GM12878 (cell line): ENCODE results near the gene MRPL38. TPM values are rescaled to one million over a fixed set of nuclear protein-coding genes. Genes with fewer than 3 reads are reported as not detected.
"Not testable (repeated sequence)": the region's sequence is repeated elsewhere in the genome, so short reads cannot be mapped to it uniquely, and the experiment has no call there.

ENCODE experiments used
- ATAC-seq: fragments of 200-7000 bp; cut with Tn5 transposase; 3 replicates; pipeline ENCODE4 v1.9.1; 2020; ENCODE audit warnings: mild to moderate bottlenecking, moderate library complexity
- BruUV-seq: library from RNA; stranded (reverse); fragments of 400-500 nt; replicated peaks from 2 replicates; lab custom pipeline; 2021; lab: Mats Ljungman, UMichigan
- CTCF ChIA-PET: fragments of 300-600 bp; sonication (Branson Sonifier 250); formaldehyde crosslinking; extraction: SDS; loops from one replicate; lab custom pipeline; 2021; ENCODE audit warnings: inconsistent platforms; lab: Yijun Ruan, JAX
- POLR2A ChIA-PET: fragments of 350-600 bp; formaldehyde crosslinking; extraction: SDS; loops from one replicate; lab custom pipeline; 2021; ENCODE audit warnings: inconsistent platforms; lab: Charles Lee
- RAD21 ChIA-PET: fragments of 300-600 bp; sonication (Branson Sonifier 250); formaldehyde crosslinking; loops from one replicate; lab custom pipeline; 2023; ENCODE audit warnings: antibody characterized with exemption; ENCODE audit not compliant: unreplicated experiment; lab: Charles Lee
- SMC1A ChIA-PET: fragments of 300-600 bp; sonication (Branson Sonifier 250); formaldehyde crosslinking; loops from one replicate; lab custom pipeline; 2023; ENCODE audit not compliant: unreplicated experiment, uncharacterized antibody; lab: Charles Lee
- DNase-seq: peaks from one replicate; pipeline ENCODE4 v3.0.0-alpha.2; 2011; ENCODE audit warnings: low read depth, low spot score
- FAIRE-seq: peaks from 3 replicates; lab custom pipeline; 2011; peaks lifted over from hg19 to GRCh38; lab: Jason Lieb, UNC
- H2AFZ ChIP-seq: 2 replicates; pipeline ENCODE4 v1.6.0; 2011; ENCODE audit warnings: low read depth, low read length, control low read depth; ENCODE audit not compliant: control insufficient read depth
- H3K27ac ChIP-seq: 2 replicates; pipeline ENCODE4 v1.5.1; 2011; ENCODE audit warnings: control low read depth; ENCODE audit not compliant: control insufficient read depth, insufficient read depth
- H3K27me3 ChIP-seq, 2 experiments: replicated peaks in 1 of 2; 2 replicates each; pipeline versions ENCODE4 v1.6.0 to v1.6.1; 2011; ENCODE audit warnings: low read length in 1 of 2; ENCODE audit not compliant: control insufficient read depth in 2 of 2, insufficient read depth in 2 of 2
- H3K36me3 ChIP-seq, 2 experiments: 2 replicates each; pipeline ENCODE4 v1.5.1; 2011; ENCODE audit warnings: low read length in 1 of 2; ENCODE audit not compliant: control insufficient read depth in 2 of 2, insufficient read depth in 2 of 2
- H3K4me1 ChIP-seq: 2 replicates; pipeline ENCODE4 v1.6.1; 2011; ENCODE audit warnings: mild to moderate bottlenecking, low read length, moderate library complexity, mixed read lengths; ENCODE audit not compliant: control insufficient read depth, insufficient read depth
- H3K4me2 ChIP-seq: 2 replicates; pipeline ENCODE4 v1.6.0; 2011; ENCODE audit warnings: control low read depth; ENCODE audit not compliant: control insufficient read depth, insufficient read depth
- H3K4me3 ChIP-seq: fragments of 200-600 bp; sonication (generic); 2 replicates; pipeline ENCODE4 v1.5.1; 2016
- H3K79me2 ChIP-seq: 2 replicates; pipeline ENCODE4 v1.6.0; 2011; ENCODE audit warnings: low read length; ENCODE audit not compliant: control insufficient read depth, insufficient read depth
- H3K9ac ChIP-seq: 2 replicates; pipeline ENCODE4 v1.8.0; 2011; ENCODE audit warnings: low read length, control low read depth, mixed read lengths; ENCODE audit not compliant: control insufficient read depth, insufficient read depth
- H3K9me3 ChIP-seq: replicated peaks from 3 replicates; pipeline ENCODE4 v1.5.1; 2011; ENCODE audit warnings: mild to moderate bottlenecking, low read length; ENCODE audit not compliant: control insufficient read depth, insufficient read depth
- H4K20me1 ChIP-seq: 2 replicates; pipeline ENCODE4 v1.6.0; 2011; ENCODE audit not compliant: control insufficient read depth, insufficient read depth
- CBX5 ChIP-seq: sonication (generic); IDR thresholded peaks from 2 replicates; pipeline ENCODE4 v1.6.1; 2016; ENCODE audit warnings: low read depth, moderate library complexity, mild to moderate bottlenecking, inconsistent platforms
- CREB1 ChIP-seq: IDR thresholded peaks from 2 replicates; pipeline ENCODE4 v1.6.1; 2012; ENCODE audit warnings: low read depth, mild to moderate bottlenecking, inconsistent platforms
- EP300 ChIP-seq, 2 experiments: fragments of 150-350 bp in 1 of 2; IDR thresholded peaks; 2 replicates each; pipeline ENCODE4 v1.6.1; 2011 to 2012; ENCODE audit warnings: low read depth in 2 of 2, low read length in 2 of 2, borderline replicate concordance in 1 of 2, improper control_type of control experiment in 1 of 2, inconsistent platforms in 1 of 2; ENCODE audit not compliant: control insufficient read depth in 1 of 2
- EZH2 ChIP-seq: IDR thresholded peaks from 2 replicates; pipeline ENCODE4 v1.6.1; 2012; ENCODE audit warnings: low read depth, mild to moderate bottlenecking, control low read depth, inconsistent platforms, low read length, borderline replicate concordance; ENCODE audit not compliant: control insufficient read depth
- FOXM1 ChIP-seq: IDR thresholded peaks from 2 replicates; pipeline ENCODE4 v1.6.1; 2012; ENCODE audit warnings: low read depth, mild to moderate bottlenecking, inconsistent platforms, low read length, moderate library complexity
- HDAC6 ChIP-seq: fragments of 200-600 bp; sonication (generic); IDR thresholded peaks from one replicate; pipeline ENCODE4 v1.8.0; 2017; ENCODE audit warnings: antibody characterized with exemption; ENCODE audit not compliant: unreplicated experiment
- JUNB ChIP-seq: IDR thresholded peaks from 2 replicates; pipeline ENCODE4 v1.6.1; 2016; ENCODE audit warnings: antibody characterized with exemption, mild to moderate bottlenecking
- MXI1 ChIP-seq: fragments of 150-350 bp; IDR thresholded peaks from 2 replicates; pipeline ENCODE4 v1.6.1; 2011; ENCODE audit warnings: low read depth, mild to moderate bottlenecking, inconsistent platforms, low read length, improper control_type of control experiment
- NFIC ChIP-seq: IDR thresholded peaks from 2 replicates; pipeline ENCODE4 v1.6.1; 2012; ENCODE audit warnings: low read depth, mild to moderate bottlenecking, inconsistent platforms, low read length, moderate library complexity
- NR2F1 ChIP-seq: fragments of 450-650 bp; conservative IDR thresholded peaks from 2 replicates; pipeline ENCODE4 v1.6.1; 2017; ENCODE audit warnings: mild to moderate bottlenecking
- POU2F2 ChIP-seq: IDR thresholded peaks from 3 replicates; pipeline ENCODE4 v1.6.1; 2011; ENCODE audit warnings: low read depth, mild to moderate bottlenecking, low read length, borderline replicate concordance
- SPI1 ChIP-seq: IDR thresholded peaks from 2 replicates; pipeline ENCODE4 v1.6.1; 2011; ENCODE audit warnings: low read depth, mild to moderate bottlenecking, low read length, moderate library complexity, borderline replicate concordance; ENCODE audit not compliant: insufficient read depth
- TBL1XR1 ChIP-seq: IDR thresholded peaks from 2 replicates; pipeline ENCODE4 v1.6.1; 2012; ENCODE audit warnings: low read depth, low read length, improper control_type of control experiment
- ZZZ3 ChIP-seq: IDR thresholded peaks from 2 replicates; pipeline ENCODE4 v1.6.1; 2011; ENCODE audit warnings: low read depth; ENCODE audit not compliant: control insufficient read depth, insufficient read length
- WGBS: methylation state at CpG from one replicate; pipeline ENCODE4 v1.1.6; 2016; ENCODE audit warnings: low lambda C conversion rate; ENCODE audit not compliant: insufficient replicate concordance, insufficient coverage; ENCODE audit errors: missing lambda C conversion rate; 5-methylcytosine and 5-hydroxymethylcytosine counted together
- in situ Hi-C: fragments of 300-500 bp; cut with MboI; formaldehyde crosslinking; loops from 9 replicates; pipeline ENCODE4 v1.14.3; 2018; ENCODE audit warnings: mixed read lengths
- intact Hi-C: fragments of 100-400 bp; cut with micrococcal nuclease; formaldehyde crosslinking; loops from one replicate; pipeline ENCODE4 v1.14.2; 2022; ENCODE audit not compliant: unreplicated experiment
- polyA plus RNA-seq, 11 experiments: library from polyadenylated mRNA; depleted of rRNA in 4 of 11; unstranded in 6 of 11; stranded (reverse) in 5 of 11; fragments of >200 nt; fragmentation: Nextera tagmentation in 4 of 11; fragmentation: Illumina TruSeq in 1 of 11; extraction: Ambion mirVana in 4 of 11; extraction: Trizol in 1 of 11; gene quantifications; 1 replicate in 1 of 11; 2 replicates in 10 of 11; pipeline versions ENCODE4 v1.2.1 to v1.2.3, GENCODE V29; 2011 to 2016; ENCODE audit warnings: inconsistent platforms in 2 of 11, missing spikeins in 2 of 11, low read depth in 1 of 11
- total RNA-seq, 4 experiments: library from RNA; depleted of rRNA in 3 of 4; stranded (reverse); fragments of >200 nt in 3 of 4; fragmentation: Illumina TruSeq in 1 of 4; extraction: Trizol in 1 of 4; gene quantifications; 2 replicates each; pipeline versions ENCODE4 v1.2.1 to v1.2.3, GENCODE V29; 2013 to 2021

Gene MRPL38
- total and polyA plus RNA-seq, 10 of the 15 experiments (the other 5 are each of a cell fraction or from before 2014, with no cell fraction given) = 6.6 to 205 (median 53.1) TPM

DNA sequence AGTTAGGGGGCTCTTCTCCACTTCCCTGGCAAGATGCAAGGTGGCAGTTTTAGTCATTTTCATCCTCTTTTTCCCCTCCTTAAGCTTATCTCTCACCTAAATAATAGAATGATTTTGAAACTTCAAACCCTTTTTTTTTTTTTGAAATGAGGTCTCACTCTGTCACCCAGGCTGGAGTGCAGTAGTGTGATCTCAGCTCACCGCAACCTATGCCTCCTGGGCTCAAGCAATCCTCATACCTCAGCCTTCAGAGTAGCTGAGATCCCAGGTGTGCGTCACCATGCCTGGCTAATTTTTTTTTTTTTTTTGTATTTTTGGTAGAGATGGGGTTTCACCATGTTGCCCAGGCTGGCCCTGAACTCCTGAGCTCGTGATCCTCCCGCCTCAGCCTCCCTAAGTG is 39.8 kb downstream of the MRPL38 start:
- H3K27me3 ChIP-seq, H3K36me3 ChIP-seq, H3K79me2 ChIP-seq, FAIRE-seq, in situ Hi-C loops, H4K20me1 ChIP-seq, H3K9me3 ChIP-seq, BruUV-seq, H3K9ac ChIP-seq, intact Hi-C loops, H2AFZ ChIP-seq, DNase-seq: not testable (repeated sequence)
- ATAC-seq = peak; percentile 39
- peak overlapping the region; percentile 29 for H3K27ac ChIP-seq
- ChIA-PET SMC1A (interaction anchor here (0.7 to 1.4 kb wide), 8 partner anchors 9 to 140 kb away, joined by 3 to 6 read pairs (median 3); partner anchors contain the start of gene WBP2), CTCF (interaction anchor here (0.6 to 2.1 kb wide), 9 partner anchors 8 to 112 kb away, joined by 3 to 8 read pairs (median 3); partner anchors contain the start of genes TRIM65 and WBP2), POLR2A (interaction anchor here (0.6 to 1.7 kb wide), 6 partner anchors 9 to 105 kb away, joined by 3 to 16 read pairs (median 5); partner anchors contain the start of genes TRIM47 and WBP2), RAD21 (interaction anchor here (0.7 to 1.3 kb wide), 5 partner anchors 11 to 32 kb away, joined by 3 to 5 read pairs (median 3); partner anchors contain the start of gene TRIM65)
- peaks cover 17% of the 10 kb centered on the region for H3K4me1 ChIP-seq
- H3K4me2 ChIP-seq = peak overlapping the region; percentile 22
- TF ChIP-seq JUNB = peak; percentile 5; the same call in 1 of the 2 replicates
- 0 out of 2 replicates have a peak, but pooled peaks have one; percentile 6 for TF ChIP-seq NFIC
- peak; percentile 9; the same call in 1 of the 2 replicates for TF ChIP-seq FOXM1
- peak; percentile 53; the same call in 1 of the 2 replicates for TF ChIP-seq CREB1
- H3K4me3 ChIP-seq = peak overlapping the region; percentile 22; the same call in 1 of the 2 replicates
- 13% methylated on average over 1 of the region's 4 CpGs for WGBS

DNA sequence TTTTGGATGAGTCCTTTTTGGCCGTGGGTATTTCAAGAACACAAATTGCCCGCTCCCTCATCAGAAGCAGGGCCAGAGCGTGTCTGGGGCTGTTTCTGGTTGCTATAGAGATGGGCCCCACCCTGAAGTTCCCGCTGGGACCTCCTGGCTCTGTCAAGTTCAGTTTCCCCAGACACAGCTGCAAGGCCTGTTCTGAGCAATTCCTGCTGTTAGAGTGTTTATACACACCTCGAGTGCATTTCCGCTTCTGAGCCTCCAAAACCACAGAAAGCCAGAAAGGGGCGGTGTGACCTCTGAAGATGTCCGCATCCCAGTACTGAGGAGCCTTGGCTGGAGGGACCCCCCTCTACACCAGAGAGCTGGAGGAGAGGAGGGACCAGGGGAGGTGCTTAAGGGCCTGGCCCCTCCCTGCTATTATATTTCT is 40.2 kb downstream of the MRPL38 start:
- WGBS = under 1% methylated on average over 8 of the region's 8 CpGs
- peak overlapping the region; percentile 29 for H3K27ac ChIP-seq
- peaks cover 22% of the 10 kb centered on the region for H3K4me1 ChIP-seq
- peak overlapping the region; percentile 21; the same call in 1 of the 2 replicates for H2AFZ ChIP-seq
- FAIRE-seq (peak; percentile 94), DNase-seq (peak; percentile 77), ATAC-seq (peak; percentile 90)
- H3K79me2 ChIP-seq = no peaks in the 10 kb centered on the region
- peak overlapping the region; percentile 66 for H3K4me2 ChIP-seq
- peak overlapping the region; percentile 22; the same call in 1 of the 2 replicates for H3K4me3 ChIP-seq
- no peaks in the 10 kb centered on the region for H4K20me1 ChIP-seq
- ChIA-PET CTCF (interaction anchor here (0.6 to 2.1 kb wide), 8 partner anchors 8 to 111 kb away, joined by 3 to 8 read pairs (median 3); partner anchors contain the start of genes TRIM65 and WBP2), RAD21 (interaction anchor here (0.7 to 1.3 kb wide), 5 partner anchors 11 to 32 kb away, joined by 3 to 5 read pairs (median 3); partner anchors contain the start of gene TRIM65), SMC1A (interaction anchor here (0.7 to 1.4 kb wide), 6 partner anchors 8 to 116 kb away, joined by 3 to 6 read pairs (median 3); partner anchors contain the start of gene WBP2), POLR2A (interaction anchor here (0.6 to 1.7 kb wide), 5 partner anchors 9 to 616 kb away, joined by 3 to 16 read pairs (median 5); partner anchors contain the start of genes TRIM47 and WBP2)
- BruUV-seq = no TSS peak
- intact Hi-C loops (no loop called here), in situ Hi-C loops (no loop called here)
- H3K9me3 ChIP-seq = no peaks in the 10 kb centered on the region
- H3K9ac ChIP-seq = peak overlapping the region; percentile 1; the same call in 1 of the 2 replicates
- no peaks in the 10 kb centered on the region for H3K27me3 ChIP-seq
- no peaks in the 10 kb centered on the region for H3K36me3 ChIP-seq
- TF ChIP-seq TBL1XR1 (0 out of 2 replicates have a peak, but pooled peaks have one; percentile 51), POU2F2 (0 out of 3 replicates have a peak, but pooled peaks have one; percentile 10), ZZZ3 (no peak), CBX5 (no peak), MXI1 (no peak), EP300 (IDR thresholded peaks at IDR 0.05; ENCODE audit: borderline replicate concordance in 1 of 2, control insufficient read depth in 1 of 2, low read depth in 2 of 2, low read length in 2 of 2) (peak in 1 of 2 experiments; percentile 38; a peak in 1 of 4 replicates), SPI1 (peak; percentile 41; the same call in 1 of the 2 replicates), EZH2 (no peak), HDAC6 (no peak), NR2F1 (no peak), NFIC (peak; percentile 75)
